Parathyroid adenoma (tissue), 2 donors: ENCODE data around the gene ROR2.
"Not testable (repeated sequence)": the region's sequence is repeated elsewhere in the genome, so short reads cannot be mapped to it uniquely, and the experiment has no call there.

ENCODE experiments used
- H2AFZ ChIP-seq: fragments of 300-600 bp; sonication (generic); one replicate; pipeline ENCODE4 v1.7.0; 2017; ENCODE audit warnings: antibody characterized with exemption, mild to moderate bottlenecking
- H3K27ac ChIP-seq: fragments of 300-600 bp; sonication (generic); one replicate; pipeline ENCODE4 v1.7.0; 2017
- H3K27me3 ChIP-seq: fragments of 300-600 bp; sonication (generic); one replicate; pipeline ENCODE4 v1.7.0; 2017; ENCODE audit warnings: low read length; ENCODE audit not compliant: control insufficient read depth, insufficient read depth
- H3K36me3 ChIP-seq: fragments of 300-600 bp; sonication (generic); one replicate; pipeline ENCODE4 v1.7.0; 2017; ENCODE audit warnings: low read length; ENCODE audit not compliant: control insufficient read depth, insufficient read depth
- H3K4me1 ChIP-seq: fragments of 300-600 bp; sonication (generic); one replicate; pipeline ENCODE4 v1.7.0; 2017; ENCODE audit warnings: control low read depth
- H3K4me2 ChIP-seq: fragments of 300-600 bp; sonication (generic); one replicate; pipeline ENCODE4 v1.7.0; 2017; ENCODE audit warnings: low read length
- H3K4me3 ChIP-seq: fragments of 300-600 bp; sonication (generic); one replicate; pipeline ENCODE4 v1.7.0; 2017; ENCODE audit warnings: low read depth, low read length
- H3K79me2 ChIP-seq: fragments of 300-600 bp; sonication (generic); one replicate; pipeline ENCODE4 v1.7.0; 2017; ENCODE audit warnings: control low read depth
- H3K9ac ChIP-seq: fragments of 300-600 bp; sonication (generic); one replicate; pipeline ENCODE4 v1.7.0; 2017; ENCODE audit warnings: mild to moderate bottlenecking
- H3K9me3 ChIP-seq: fragments of 300-600 bp; sonication (generic); one replicate; pipeline ENCODE4 v1.7.0; 2017; ENCODE audit warnings: low read length; ENCODE audit not compliant: control insufficient read depth
- TF ChIP-seq, protein P1 (sequence below): fragments of 300-600 bp; sonication (generic); IDR thresholded peaks from one replicate; pipeline ENCODE4 v1.7.0; 2017; ENCODE audit warnings: antibody characterized with exemption, mild to moderate bottlenecking
- donor health status: primary hyperparathyroidism.

ROR2 gene

GRCh38 chr9:91518462-91518861, 431.6 kb downstream of the ROR2 start:
- no peaks in the 10 kb centered on the region for H3K27me3 ChIP-seq
- TF ChIP-seq, protein P1, sequence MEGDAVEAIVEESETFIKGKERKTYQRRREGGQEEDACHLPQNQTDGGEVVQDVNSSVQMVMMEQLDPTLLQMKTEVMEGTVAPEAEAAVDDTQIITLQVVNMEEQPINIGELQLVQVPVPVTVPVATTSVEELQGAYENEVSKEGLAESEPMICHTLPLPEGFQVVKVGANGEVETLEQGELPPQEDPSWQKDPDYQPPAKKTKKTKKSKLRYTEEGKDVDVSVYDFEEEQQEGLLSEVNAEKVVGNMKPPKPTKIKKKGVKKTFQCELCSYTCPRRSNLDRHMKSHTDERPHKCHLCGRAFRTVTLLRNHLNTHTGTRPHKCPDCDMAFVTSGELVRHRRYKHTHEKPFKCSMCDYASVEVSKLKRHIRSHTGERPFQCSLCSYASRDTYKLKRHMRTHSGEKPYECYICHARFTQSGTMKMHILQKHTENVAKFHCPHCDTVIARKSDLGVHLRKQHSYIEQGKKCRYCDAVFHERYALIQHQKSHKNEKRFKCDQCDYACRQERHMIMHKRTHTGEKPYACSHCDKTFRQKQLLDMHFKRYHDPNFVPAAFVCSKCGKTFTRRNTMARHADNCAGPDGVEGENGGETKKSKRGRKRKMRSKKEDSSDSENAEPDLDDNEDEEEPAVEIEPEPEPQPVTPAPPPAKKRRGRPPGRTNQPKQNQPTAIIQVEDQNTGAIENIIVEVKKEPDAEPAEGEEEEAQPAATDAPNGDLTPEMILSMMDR: no peak
- H3K36me3 ChIP-seq: no peaks in the 10 kb centered on the region
- H3K79me2 ChIP-seq: no peaks in the 10 kb centered on the region
- no peaks in the 10 kb centered on the region for H3K4me1 ChIP-seq
- no peak overlapping the region for H3K4me3 ChIP-seq
- H2AFZ ChIP-seq: no peak overlapping the region
- no peak overlapping the region for H3K4me2 ChIP-seq
- H3K27ac ChIP-seq: no peak overlapping the region
- H3K9ac ChIP-seq: no peak overlapping the region
- no peaks in the 10 kb centered on the region for H3K9me3 ChIP-seq

DNA sequence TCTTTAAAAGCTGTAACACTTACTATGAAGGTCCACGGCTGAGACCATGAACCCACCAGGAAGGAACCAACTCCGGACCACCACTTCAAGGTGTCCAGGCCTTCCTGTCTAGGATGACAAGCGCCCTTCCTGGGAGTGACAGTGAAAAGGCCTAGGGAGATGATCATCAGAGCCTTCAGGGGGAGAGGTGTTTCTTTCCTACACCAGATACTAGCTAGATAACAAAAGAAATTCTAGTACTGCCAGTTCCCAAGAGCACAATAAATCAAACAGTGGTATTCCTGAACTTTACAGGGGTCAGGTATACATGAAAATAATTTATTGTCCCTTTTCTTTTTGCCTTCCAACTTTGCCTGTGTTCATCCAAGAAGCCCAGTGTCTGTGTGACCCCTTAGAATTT, 432.2 kb downstream of the ROR2 start:
- no peak overlapping the region for H3K4me2 ChIP-seq
- no peak overlapping the region for H3K4me3 ChIP-seq
- H3K9me3 ChIP-seq: no peaks in the 10 kb centered on the region
- no peaks in the 10 kb centered on the region for H3K27me3 ChIP-seq
- H3K79me2 ChIP-seq: no peaks in the 10 kb centered on the region
- H3K4me1 ChIP-seq: no peaks in the 10 kb centered on the region
- no peak overlapping the region for H2AFZ ChIP-seq
- no peaks in the 10 kb centered on the region for H3K36me3 ChIP-seq
- TF ChIP-seq, protein P1: no peak
- H3K9ac ChIP-seq: no peak overlapping the region
- H3K27ac ChIP-seq: no peak overlapping the region

GRCh38 chr9:91517332-91517731, 432.7 kb downstream of the ROR2 start:
- not testable (repeated sequence) for H3K4me2 ChIP-seq, H3K4me1 ChIP-seq, H3K9me3 ChIP-seq, H3K4me3 ChIP-seq, H3K9ac ChIP-seq, H2AFZ ChIP-seq, H3K27ac ChIP-seq, H3K36me3 ChIP-seq, H3K79me2 ChIP-seq, H3K27me3 ChIP-seq

GRCh38 chr9:91516777-91517176, 433.3 kb downstream of the ROR2 start:
- Histone ChIP-seq H3K9ac (no peak overlapping the region), H2AFZ (no peak overlapping the region), H3K4me3 (no peak overlapping the region), H3K27me3 (no peaks in the 10 kb centered on the region), H3K79me2 (no peaks in the 10 kb centered on the region), H3K36me3 (no peaks in the 10 kb centered on the region), H3K9me3 (no peaks in the 10 kb centered on the region), H3K4me1 (no peaks in the 10 kb centered on the region), H3K4me2 (no peak overlapping the region), H3K27ac (no peak overlapping the region)
- TF ChIP-seq, protein P1: no peak

GRCh38 chr9:91516081-91516480, 433.9 kb downstream of the ROR2 start:
- H3K4me1 ChIP-seq: no peaks in the 10 kb centered on the region
- no peaks in the 10 kb centered on the region for H3K9me3 ChIP-seq
- no peak overlapping the region for H3K4me2 ChIP-seq
- no peaks in the 10 kb centered on the region for H3K27me3 ChIP-seq
- H2AFZ ChIP-seq: no peak overlapping the region
- H3K9ac ChIP-seq: no peak overlapping the region
- no peaks in the 10 kb centered on the region for H3K36me3 ChIP-seq
- no peak overlapping the region for H3K27ac ChIP-seq
- no peak overlapping the region for H3K4me3 ChIP-seq
- TF ChIP-seq, protein P1: no peak
- H3K79me2 ChIP-seq: no peaks in the 10 kb centered on the region
